HG02588 (cell line): ENCODE measurements around the gene RPL21.
"Not testable (repeated sequence)": the region's sequence is repeated elsewhere in the genome, so short reads cannot be mapped to it uniquely, and the experiment has no call there.

ENCODE experiments used
- ATAC-seq: cut with Tn5 transposase; IDR thresholded peaks from one replicate; pipeline ENCODE4 v1.9.1; 2021; ENCODE audit warnings: mild to moderate bottlenecking, moderate library complexity; ENCODE audit not compliant: unreplicated experiment

RPL21 gene

GRCh38 chr13:27283906-27284493 lies 32.6 kb downstream of the RPL21 start:
- no peak for ATAC-seq

- no peak for ATAC-seq
Measured at GRCh38 chr13:27288392-27288791, 37.0 kb downstream of the RPL21 start.

- ATAC-seq = no peak
Measured at GRCh38 chr13:27289011-27289665, 37.8 kb downstream of the RPL21 start.

- no peak for ATAC-seq
Measured at GRCh38 chr13:27290715-27291114, 39.4 kb downstream of the RPL21 start.

- not testable (repeated sequence) for ATAC-seq
Measured at GRCh38 chr13:27291967-27292366, 40.6 kb downstream of the RPL21 start.

- ATAC-seq = no peak
Measured at GRCh38 chr13:27293076-27293691, 41.8 kb downstream of the RPL21 start.

GRCh38 chr13:27293873-27294515 lies 42.6 kb downstream of the RPL21 start:
- ATAC-seq = no peak

- ATAC-seq = no peak
Measured at GRCh38 chr13:27295096-27295495, 43.7 kb downstream of the RPL21 start.

- no peak for ATAC-seq
Measured at GRCh38 chr13:27295660-27296059, 44.3 kb downstream of the RPL21 start.

GRCh38 chr13:27296496-27296895 lies 45.1 kb downstream of the RPL21 start:
- no peak for ATAC-seq

GRCh38 chr13:27298849-27299248 lies 47.5 kb downstream of the RPL21 start:
- ATAC-seq = no peak

GRCh38 chr13:27300406-27300805 lies 49.0 kb downstream of the RPL21 start:
- not testable (repeated sequence) for ATAC-seq

- no peak for ATAC-seq
Measured at GRCh38 chr13:27300941-27301586, 49.7 kb downstream of the RPL21 start.

- ATAC-seq = no peak
Measured at GRCh38 chr13:27302643-27303262, 51.4 kb downstream of the RPL21 start.

- no peak for ATAC-seq
Measured at GRCh38 chr13:27304099-27304498, 52.7 kb downstream of the RPL21 start.

- no peak for ATAC-seq
Measured at GRCh38 chr13:27304611-27305010, 53.3 kb downstream of the RPL21 start.
